ENCODE results near the gene ANAPC1.
"Not testable (repeated sequence)": the region's sequence is repeated elsewhere in the genome, so short reads cannot be mapped to it uniquely, and the experiment has no call there.

ANAPC1 gene

DNA sequence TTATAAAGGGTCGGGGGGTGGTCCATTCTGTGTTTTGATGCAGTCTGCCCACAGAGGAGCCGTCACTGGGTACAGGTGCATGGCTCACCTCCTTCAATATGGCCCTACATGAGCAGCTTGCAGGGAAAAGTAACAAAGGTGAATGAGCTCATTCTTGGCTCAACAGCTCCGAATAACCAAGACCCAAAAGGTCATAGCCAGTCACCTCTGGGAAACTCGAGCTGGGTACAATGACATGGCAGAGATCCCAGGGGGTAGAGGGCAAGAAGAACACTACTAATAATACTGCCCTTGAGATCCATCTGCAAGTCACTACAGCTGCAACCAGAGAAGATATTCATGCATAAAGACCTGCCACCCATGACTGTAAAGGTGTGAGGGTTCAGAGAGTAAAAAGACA lies 106.8 kb downstream of the ANAPC1 start:
- H3K9me3 Mint-ChIP-seq, H3K27ac Mint-ChIP-seq, H3K4me3 Mint-ChIP-seq, H3K27me3 Mint-ChIP-seq, H3K4me1 Mint-ChIP-seq, ATAC-seq: not testable (repeated sequence)
- peaks cover 12% of the 10 kb centered on the region for H3K36me3 Mint-ChIP-seq

DNA sequence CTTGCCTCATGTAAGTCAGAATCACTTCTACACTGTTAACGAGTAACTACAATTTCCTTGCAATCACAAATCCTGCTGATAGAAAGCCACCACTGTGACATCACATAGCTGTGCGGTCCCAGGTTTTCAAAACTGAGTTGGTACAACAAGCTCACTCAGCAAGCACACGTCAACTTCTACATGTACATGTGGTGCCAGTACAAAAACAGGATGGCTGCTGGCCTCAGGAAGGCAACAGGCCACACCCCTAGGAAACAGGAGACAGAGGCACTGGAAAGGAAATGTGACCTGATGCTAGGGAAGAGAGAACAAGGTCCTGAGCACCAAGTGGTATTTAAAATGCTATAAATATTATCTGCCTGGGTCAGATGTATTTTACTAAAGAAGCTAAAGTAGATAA lies 107.7 kb downstream of the ANAPC1 start:
- H3K27me3 Mint-ChIP-seq, ATAC-seq, H3K4me1 Mint-ChIP-seq, H3K4me3 Mint-ChIP-seq, H3K27ac Mint-ChIP-seq, H3K9me3 Mint-ChIP-seq: not testable (repeated sequence)
- H3K36me3 Mint-ChIP-seq = peaks cover 12% of the 10 kb centered on the region

DNA sequence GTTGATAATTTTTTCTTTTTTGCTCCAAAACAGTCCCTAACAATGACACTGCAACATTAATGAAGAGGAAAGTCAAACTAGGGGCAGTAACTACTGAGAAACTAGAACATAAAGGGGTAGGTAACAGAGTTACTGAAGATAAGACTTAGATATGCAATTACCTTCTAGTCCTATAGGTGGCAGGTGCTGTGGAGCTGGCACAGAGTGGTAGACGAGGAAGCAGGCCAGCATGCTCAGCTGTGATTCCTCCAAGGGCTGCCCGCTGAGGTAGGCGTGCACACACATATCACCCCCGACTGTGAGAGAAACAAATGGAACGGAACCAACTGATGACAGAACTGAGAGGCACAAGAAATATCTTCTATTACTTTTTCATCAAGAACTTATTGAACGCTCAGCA lies 111.8 kb downstream of the ANAPC1 start:
- peaks cover 12% of the 10 kb centered on the region for H3K36me3 Mint-ChIP-seq
- not testable (repeated sequence) for H3K9me3 Mint-ChIP-seq, H3K4me1 Mint-ChIP-seq, H3K27me3 Mint-ChIP-seq, H3K4me3 Mint-ChIP-seq, H3K27ac Mint-ChIP-seq
- ATAC-seq = peak; percentile 70

DNA sequence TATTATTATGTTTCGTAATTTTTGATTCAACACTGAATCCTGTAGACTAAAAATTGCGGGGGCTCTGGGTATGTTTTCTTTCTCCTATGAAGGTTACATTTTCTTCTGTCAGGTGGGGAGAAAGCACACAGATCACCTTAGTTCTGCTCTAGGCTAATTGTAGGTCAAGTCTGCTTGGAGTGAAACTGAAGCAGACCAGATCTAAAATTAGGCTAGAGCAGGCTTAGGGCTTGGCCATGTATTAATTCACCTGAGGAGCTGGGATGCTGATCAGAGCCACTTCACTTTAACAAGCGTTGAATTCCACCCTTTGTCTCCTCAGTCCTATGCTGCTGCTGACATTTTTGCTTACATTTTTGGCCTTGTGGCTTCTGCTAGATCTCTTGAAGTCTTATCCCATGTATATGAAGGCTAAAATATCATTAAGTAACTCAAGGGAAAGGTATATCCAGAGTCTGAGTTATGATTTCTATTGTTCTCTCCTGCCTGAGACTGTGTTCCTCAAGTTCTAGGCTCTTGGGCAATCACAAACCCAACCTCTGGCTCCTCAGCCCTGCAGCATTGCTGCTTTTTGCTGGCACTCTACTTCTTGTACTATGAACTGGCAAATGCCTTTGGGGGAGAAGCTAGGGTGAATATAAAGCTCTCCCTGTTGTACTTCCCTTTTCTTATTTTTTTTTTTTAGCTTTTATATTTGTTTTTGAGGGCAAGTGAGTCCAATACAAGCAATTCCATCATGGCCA lies 112.9 kb downstream of the ANAPC1 start:
- H3K27me3 Mint-ChIP-seq, H3K27ac Mint-ChIP-seq, ATAC-seq, H3K9me3 Mint-ChIP-seq, H3K4me3 Mint-ChIP-seq, H3K4me1 Mint-ChIP-seq: not testable (repeated sequence)
- peaks cover 12% of the 10 kb centered on the region for H3K36me3 Mint-ChIP-seq

DNA sequence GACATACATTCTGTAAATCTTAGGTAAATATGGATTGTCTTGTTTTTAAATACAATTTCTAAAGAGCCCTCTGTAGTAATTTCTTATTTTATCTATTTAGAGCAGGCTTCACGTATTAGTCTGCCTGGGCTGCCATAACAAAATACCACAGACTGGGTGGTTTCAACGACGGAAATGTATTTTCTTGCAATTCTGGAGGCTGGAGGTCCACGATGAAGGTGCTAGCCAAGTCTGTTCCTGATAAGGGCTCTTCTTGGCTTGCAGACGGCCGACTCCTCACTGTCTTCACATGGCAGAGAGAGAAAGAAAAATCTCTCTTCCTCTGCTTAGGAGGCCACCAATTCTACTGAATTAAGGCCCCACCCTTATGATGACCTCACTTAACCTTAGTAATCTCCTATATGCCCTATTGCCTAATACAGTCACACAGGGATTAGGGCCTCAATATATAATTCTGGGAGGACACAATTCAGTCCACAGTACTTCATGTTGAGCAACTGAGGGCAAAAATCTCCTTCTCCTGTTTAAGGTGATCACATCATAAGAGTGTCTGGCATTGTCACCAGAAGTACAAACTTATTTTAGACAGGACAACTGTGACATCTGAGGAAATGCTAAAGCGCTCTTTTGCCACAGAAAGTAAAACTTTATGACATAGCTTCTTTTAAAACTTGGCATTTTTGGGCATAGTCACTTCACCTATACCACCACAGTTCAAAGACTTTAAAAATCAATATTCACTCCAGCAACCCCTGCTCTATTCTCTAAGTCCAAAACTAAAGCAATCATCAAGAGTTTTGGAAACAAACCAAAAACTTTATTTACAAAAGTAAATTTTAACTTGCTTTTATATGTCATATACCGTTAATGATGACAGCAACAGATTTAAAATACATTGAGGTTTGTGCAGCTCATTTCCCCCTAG lies 115.5 kb downstream of the ANAPC1 start:
- H3K9me3 Mint-ChIP-seq, H3K27me3 Mint-ChIP-seq, H3K4me3 Mint-ChIP-seq, H3K27ac Mint-ChIP-seq, ATAC-seq, H3K4me1 Mint-ChIP-seq: not testable (repeated sequence)
- peaks cover 11% of the 10 kb centered on the region for H3K36me3 Mint-ChIP-seq

DNA sequence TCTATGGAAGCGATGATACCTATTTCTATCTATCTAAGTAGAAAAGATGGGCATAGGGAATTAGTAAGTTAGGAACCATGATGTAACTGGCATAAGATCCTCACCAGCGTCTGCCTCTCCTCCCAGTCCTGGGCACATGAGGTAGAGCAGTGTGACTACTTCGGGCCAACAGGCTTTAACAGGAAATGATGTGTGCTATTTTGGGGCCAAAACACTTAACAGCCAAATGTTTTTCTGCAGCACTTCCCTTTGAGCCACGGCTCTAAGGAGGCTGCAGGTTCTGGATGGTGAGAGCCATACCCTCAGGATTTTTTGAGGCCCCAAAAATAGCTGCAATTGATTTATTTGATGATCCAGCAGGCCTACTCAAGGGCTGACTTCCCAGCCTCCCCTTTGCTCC lies 116.9 kb downstream of the ANAPC1 start:
- peaks cover 11% of the 10 kb centered on the region for H3K36me3 Mint-ChIP-seq
- not testable (repeated sequence) for H3K9me3 Mint-ChIP-seq, H3K4me3 Mint-ChIP-seq, H3K4me1 Mint-ChIP-seq, H3K27me3 Mint-ChIP-seq, ATAC-seq, H3K27ac Mint-ChIP-seq

DNA sequence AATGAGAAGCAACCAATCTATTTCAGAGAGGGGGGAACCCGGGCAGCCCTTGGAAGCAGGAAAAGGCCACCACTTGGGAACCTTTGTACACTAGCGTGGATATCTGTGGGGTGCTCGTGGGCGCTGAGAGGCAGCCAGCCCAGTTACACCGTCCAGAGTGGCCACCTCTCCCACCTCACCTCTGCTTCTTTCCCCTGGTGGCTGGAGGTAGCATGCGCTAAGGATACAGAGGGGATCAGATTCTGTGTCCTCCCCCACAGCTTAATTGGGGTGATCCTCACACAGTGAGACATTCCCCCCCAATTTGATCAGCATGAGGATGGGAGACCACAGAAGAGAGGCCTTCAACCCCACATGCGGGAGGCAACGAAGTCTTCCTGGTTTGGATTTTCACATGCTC lies 117.7 kb downstream of the ANAPC1 start:
- not testable (repeated sequence) for H3K27ac Mint-ChIP-seq, H3K4me3 Mint-ChIP-seq, H3K9me3 Mint-ChIP-seq, ATAC-seq, H3K4me1 Mint-ChIP-seq, H3K27me3 Mint-ChIP-seq
- H3K36me3 Mint-ChIP-seq = peaks cover 11% of the 10 kb centered on the region

DNA sequence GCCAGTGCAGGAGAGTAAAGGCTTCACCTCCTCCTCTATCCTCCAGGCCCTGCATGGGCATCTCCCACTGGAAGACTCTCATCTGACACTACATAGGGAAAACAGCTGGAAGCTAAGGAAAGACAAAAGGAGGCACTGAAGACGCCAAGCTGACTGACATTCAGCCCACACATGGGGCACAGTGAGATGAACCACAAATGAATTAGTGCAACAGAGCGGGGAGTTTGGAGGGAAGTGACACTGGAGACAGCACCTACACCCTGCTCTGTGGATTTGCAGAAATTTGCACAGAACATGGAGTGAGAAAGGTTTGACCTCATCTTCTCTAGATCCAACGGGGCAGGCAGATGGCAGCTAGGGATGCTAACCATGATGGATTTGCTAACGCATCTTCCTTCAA lies 119.8 kb downstream of the ANAPC1 start:
- H3K27ac Mint-ChIP-seq, ATAC-seq, H3K4me1 Mint-ChIP-seq, H3K9me3 Mint-ChIP-seq, H3K27me3 Mint-ChIP-seq, H3K4me3 Mint-ChIP-seq: not testable (repeated sequence)
- H3K36me3 Mint-ChIP-seq = peaks cover 12% of the 10 kb centered on the region

DNA sequence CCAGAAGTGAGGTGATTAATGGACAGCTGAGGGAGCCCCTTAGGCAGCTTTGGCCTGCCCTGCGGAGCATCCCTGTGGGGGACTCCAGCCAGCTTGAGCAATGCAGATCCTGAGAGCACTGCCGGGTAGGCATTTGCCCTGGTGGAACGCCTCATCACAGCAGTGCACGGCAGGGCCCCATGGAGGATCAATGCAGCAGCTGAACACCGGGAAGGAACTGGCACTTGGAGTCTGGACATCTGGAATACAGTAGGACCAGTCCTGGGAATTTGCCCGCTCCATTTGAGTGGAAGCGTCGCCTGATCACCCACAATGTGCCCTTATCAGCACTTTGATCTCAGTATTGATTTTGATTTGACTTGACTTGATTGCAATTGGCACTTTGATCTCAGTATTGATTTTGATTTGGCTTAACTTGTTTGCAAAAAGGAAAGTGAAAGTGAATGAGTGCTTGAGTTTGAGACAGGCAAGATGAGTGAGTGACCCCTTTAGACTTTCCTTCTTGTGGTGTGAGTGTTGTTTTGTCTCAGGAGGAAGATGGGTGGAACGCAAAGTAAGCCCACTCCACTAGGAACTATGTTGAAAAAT lies 123.2 kb downstream of the ANAPC1 start:
- not testable (repeated sequence) for H3K4me3 Mint-ChIP-seq, H3K9me3 Mint-ChIP-seq, ATAC-seq, H3K27me3 Mint-ChIP-seq, H3K4me1 Mint-ChIP-seq, H3K27ac Mint-ChIP-seq
- H3K36me3 Mint-ChIP-seq = peaks cover 18% of the 10 kb centered on the region

DNA sequence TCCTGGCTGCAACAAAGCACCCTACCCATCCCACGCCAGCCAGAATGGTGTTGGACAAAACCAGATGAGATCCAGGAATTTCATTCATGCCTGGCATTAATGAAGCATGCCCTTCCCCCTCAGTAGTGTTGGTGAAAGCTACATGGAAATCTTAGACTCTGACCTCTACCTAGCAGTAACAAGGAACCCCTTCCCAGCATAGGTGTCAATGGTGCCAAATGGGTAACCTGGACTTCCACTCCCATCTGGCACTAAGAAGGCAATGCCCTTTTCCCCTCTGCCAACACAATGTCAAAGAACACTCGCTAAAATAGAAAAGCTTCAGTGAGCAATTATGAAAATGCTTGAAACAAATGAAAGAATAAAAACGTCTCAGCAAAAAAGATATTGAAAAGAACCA lies 131.5 kb downstream of the ANAPC1 start:
- ATAC-seq, H3K36me3 Mint-ChIP-seq, H3K27me3 Mint-ChIP-seq, H3K9me3 Mint-ChIP-seq, H3K4me3 Mint-ChIP-seq, H3K4me1 Mint-ChIP-seq, H3K27ac Mint-ChIP-seq: not testable (repeated sequence)

DNA sequence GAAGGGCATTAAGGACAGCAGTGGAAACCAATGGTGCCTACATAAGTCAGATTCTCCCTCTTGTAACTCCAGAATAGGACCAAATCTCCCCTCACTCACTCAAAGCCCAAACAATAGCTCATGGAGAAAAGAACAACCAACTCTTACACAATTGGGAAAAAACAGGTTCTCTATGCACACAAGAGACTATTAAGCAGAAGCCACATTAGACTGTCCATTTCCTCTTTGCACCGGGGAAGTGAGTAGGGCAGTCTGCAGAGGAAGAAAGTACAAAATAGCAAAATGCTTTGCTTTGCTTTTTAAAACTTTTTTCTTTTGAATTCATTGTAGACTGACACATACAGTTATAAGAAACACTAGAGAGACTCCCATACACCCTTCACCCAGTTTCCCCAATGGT lies 133.4 kb downstream of the ANAPC1 start:
- not testable (repeated sequence) for H3K9me3 Mint-ChIP-seq, H3K4me1 Mint-ChIP-seq, H3K36me3 Mint-ChIP-seq, H3K27me3 Mint-ChIP-seq, H3K27ac Mint-ChIP-seq, H3K4me3 Mint-ChIP-seq, ATAC-seq

DNA sequence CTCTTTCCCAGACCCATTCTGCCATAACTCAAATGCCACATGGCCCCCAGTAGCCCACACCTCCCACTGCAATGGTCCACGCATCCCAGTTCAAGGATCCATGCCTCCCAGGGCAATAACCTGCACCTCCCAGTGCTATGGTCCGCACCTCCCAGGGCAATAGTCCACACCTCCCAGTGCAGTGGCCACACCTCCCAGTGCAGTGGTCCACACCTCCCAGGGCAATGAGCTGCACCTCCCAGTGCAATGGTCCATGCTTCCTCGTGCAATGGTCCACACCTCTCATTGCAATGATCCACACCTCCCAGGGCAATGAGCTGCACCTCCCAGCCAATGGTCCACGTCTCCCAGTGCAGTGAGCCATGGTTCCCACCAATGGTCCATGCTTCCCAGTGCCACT lies 135.6 kb downstream of the ANAPC1 start:
- not testable (repeated sequence) for H3K36me3 Mint-ChIP-seq, H3K27ac Mint-ChIP-seq, H3K9me3 Mint-ChIP-seq, ATAC-seq, H3K4me3 Mint-ChIP-seq, H3K27me3 Mint-ChIP-seq, H3K4me1 Mint-ChIP-seq

DNA sequence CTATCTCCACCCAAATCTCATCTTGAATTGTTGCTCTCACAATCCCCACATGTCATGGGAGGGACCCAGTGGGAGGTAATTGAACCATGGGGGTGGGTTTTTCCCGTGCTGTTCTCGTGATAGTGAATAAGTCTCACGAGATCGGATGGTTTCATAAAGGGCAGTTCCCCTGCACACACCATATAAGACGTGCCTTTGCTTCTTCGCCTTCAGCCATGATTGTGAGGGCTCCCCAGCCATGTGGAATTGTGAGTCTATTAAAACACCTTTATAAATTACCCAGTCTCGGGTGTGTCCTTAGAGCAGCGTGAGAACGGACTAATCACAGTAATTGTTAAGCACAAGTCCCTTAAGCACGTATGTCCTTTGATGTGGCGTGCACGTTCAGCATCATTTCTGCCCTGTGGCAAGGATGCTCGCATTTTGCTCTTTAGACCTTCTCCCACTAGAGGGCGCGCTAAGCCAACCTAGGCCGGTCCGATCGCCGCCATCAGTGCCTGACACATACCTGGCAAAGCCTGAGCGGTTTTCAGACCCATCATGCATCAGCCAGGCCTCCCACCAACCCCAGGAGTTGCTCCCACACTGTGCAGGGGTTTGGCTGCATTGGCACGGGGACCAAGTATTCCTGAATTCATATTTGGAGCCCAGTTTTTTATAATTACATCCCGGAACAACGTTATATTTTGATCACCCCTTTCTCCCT lies 136.4 kb downstream of the ANAPC1 start:
- not testable (repeated sequence) for H3K36me3 Mint-ChIP-seq, H3K9me3 Mint-ChIP-seq, H3K27ac Mint-ChIP-seq, H3K4me3 Mint-ChIP-seq, H3K27me3 Mint-ChIP-seq, H3K4me1 Mint-ChIP-seq
- ATAC-seq = peak; percentile 85

DNA sequence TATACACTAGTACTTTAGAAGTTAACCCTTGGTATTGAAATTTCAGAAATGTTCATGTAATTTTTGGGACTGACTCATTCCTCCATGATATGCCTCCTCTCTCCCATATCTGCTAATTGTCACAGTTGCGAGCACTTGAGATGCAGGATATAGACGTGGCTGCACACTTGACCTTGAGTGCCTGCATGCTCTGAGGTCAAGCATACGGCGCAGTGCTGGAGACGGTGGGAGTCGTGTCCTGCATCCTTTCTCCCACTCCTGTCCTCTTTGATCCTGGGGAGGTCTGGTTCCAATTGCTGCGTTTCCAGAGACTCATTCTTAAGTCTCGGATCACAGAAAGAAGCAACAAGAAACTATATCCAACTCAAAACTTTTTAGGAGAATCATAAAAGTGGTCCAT lies 139.2 kb downstream of the ANAPC1 start:
- not testable (repeated sequence) for H3K9me3 Mint-ChIP-seq, H3K4me3 Mint-ChIP-seq, H3K36me3 Mint-ChIP-seq, H3K27ac Mint-ChIP-seq, H3K4me1 Mint-ChIP-seq, ATAC-seq
- H3K27me3 Mint-ChIP-seq = peaks cover 11% of the 10 kb centered on the region

DNA sequence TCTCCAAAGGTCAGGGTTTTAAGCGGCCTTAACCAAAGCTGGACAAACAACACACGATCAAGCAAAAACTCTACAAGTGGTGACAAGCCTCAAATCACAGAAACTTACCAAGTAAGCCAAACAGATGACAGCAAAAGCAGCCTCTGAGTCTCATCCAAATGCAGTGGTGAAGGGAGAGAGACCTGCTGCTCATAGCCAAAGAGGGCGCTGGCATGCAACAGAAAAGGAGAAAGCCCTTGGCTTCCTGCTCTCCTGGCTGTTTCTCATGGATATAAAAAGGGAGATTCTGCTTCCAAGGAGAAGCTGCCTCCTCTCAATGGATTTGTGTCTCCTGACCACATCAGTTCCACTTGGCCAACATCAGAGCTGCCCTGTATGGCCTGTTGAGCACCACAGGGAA lies 142.5 kb downstream of the ANAPC1 start:
- H3K4me1 Mint-ChIP-seq, ATAC-seq, H3K9me3 Mint-ChIP-seq, H3K36me3 Mint-ChIP-seq, H3K4me3 Mint-ChIP-seq, H3K27ac Mint-ChIP-seq: not testable (repeated sequence)
- peaks cover 11% of the 10 kb centered on the region for H3K27me3 Mint-ChIP-seq

Measured in stimulated activated memory B cell treated with anti-CD40 and anti-IgM and Interleukin-4, amounts not matched to agents 10 μg/mL and 1 μg/mL and 100 μg/mL, for 72 hours (primary cell).